Body of pancreas (tissue), 4 donors: ENCODE results near the gene CD46. TPM values are rescaled to one million over a fixed set of nuclear protein-coding genes. Genes with fewer than 3 reads are reported as not detected.

Source experiments
- ATAC-seq: fragments of 150-250 bp; one replicate; pipeline ENCODE4 v1.9.1; 2016
- DNase-seq, 4 donors: peaks; one replicate each; pipeline ENCODE4 v3.0.0-alpha.2; 2019
- H3K27ac ChIP-seq, 4 donors: fragments of 200-600 bp; sonication (generic); 1 replicate in 3 of 4; 2 replicates in 1 of 4; pipeline versions ENCODE4 v1.5.1 to v1.6.1; 2016 to 2019; ENCODE audit warnings: mild to moderate bottlenecking in 1 of 4, mixed read lengths in 1 of 4, moderate library complexity in 1 of 4
- H3K27me3 ChIP-seq, 2 donors: fragments of 200-600 bp; sonication (generic); one replicate each; pipeline ENCODE4 v1.6.0; 2016; ENCODE audit warnings: mild to moderate bottlenecking in 1 of 2
- H3K36me3 ChIP-seq, 2 donors: fragments of 200-600 bp; sonication (generic); replicated peaks in 1 of 2; 2 replicates each; pipeline ENCODE4 v1.5.1; 2016; ENCODE audit warnings: low read depth in 2 of 2; ENCODE audit not compliant: insufficient read depth in 1 of 2
- H3K4me1 ChIP-seq: fragments of 200-600 bp; sonication (generic); one replicate; pipeline ENCODE4 v1.6.0; 2016
- H3K4me3 ChIP-seq, 2 donors: fragments of 200-600 bp; sonication (generic); 1 replicate in 1 of 2; 2 replicates in 1 of 2; pipeline ENCODE4 v1.5.1; 2016 to 2019
- H3K9me3 ChIP-seq, 3 donors: fragments of 200-600 bp; sonication (generic); 1 replicate in 2 of 3; 2 replicates in 1 of 3; pipeline ENCODE4 v1.5.1; 2016
- CTCF ChIP-seq, 7 experiments: fragments of 450-650 bp in 4 of 7; fragments of 200-600 bp in 3 of 7; sonication (generic) in 3 of 7; IDR thresholded peaks; one replicate each; pipeline ENCODE4 v1.5.1; 2016 to 2019; ENCODE audit warnings: antibody characterized with exemption in 7 of 7
- POLR2A ChIP-seq, 3 donors: fragments of 450-650 bp; IDR thresholded peaks; one replicate each; pipeline ENCODE4 v1.6.1; 2016; ENCODE audit warnings: antibody characterized with exemption in 3 of 3, mild to moderate bottlenecking in 2 of 3
- WGBS, 2 donors: methylation state at CpG; one replicate each; pipeline ENCODE4 v1.1.5; 2017; 5-methylcytosine and 5-hydroxymethylcytosine counted together
- intact Hi-C: fragments of 100-400 bp; cut with DNase I; formaldehyde crosslinking; loops from one replicate; pipeline ENCODE4 v1.15.1; 2023
- total RNA-seq, 2 donors: library from RNA; depleted of rRNA; stranded (reverse); fragments of >200 nt; gene quantifications; one replicate each; pipeline ENCODE4 v1.1.0, GENCODE V29; 2016

Gene CD46
- total RNA-seq, 2 donors from 2014 or later: 162 to 175 TPM

GRCh38 chr1:207840380-207840779 lies 88.5 kb downstream of the CD46 start:
- no peak overlapping the region for H3K4me3 ChIP-seq
- intact Hi-C loops: no loop called here
- no peaks in the 10 kb centered on the region for H3K36me3 ChIP-seq
- H3K27ac ChIP-seq: no peak overlapping the region
- no peaks in the 10 kb centered on the region for H3K9me3 ChIP-seq
- DNase-seq (no peak), ATAC-seq (no peak)
- peaks cover 27% of the 10 kb centered on the region for H3K4me1 ChIP-seq
- no peaks in the 10 kb centered on the region for H3K27me3 ChIP-seq
- no peak for TF ChIP-seq CTCF (IDR thresholded peaks at IDR 0.05)
- WGBS, 2 donors: 92 to 93% methylated on average over 2 of the region's 2 CpGs

GRCh38 chr1:207841293-207841692 lies 89.4 kb downstream of the CD46 start:
- intact Hi-C loops: no loop called here
- no peak for DNase-seq
- no peak for TF ChIP-seq POLR2A (IDR thresholded peaks at IDR 0.05)
- no peak for TF ChIP-seq CTCF (IDR thresholded peaks at IDR 0.05)
- H3K36me3 ChIP-seq: no peaks in the 10 kb centered on the region
- peaks cover 27% of the 10 kb centered on the region for H3K4me1 ChIP-seq
- H3K4me3 ChIP-seq: no peak overlapping the region
- WGBS, 2 donors: 68 to 92% methylated on average over 1 of the region's 1 CpG
- no peaks in the 10 kb centered on the region for H3K9me3 ChIP-seq
- H3K27me3 ChIP-seq: no peaks in the 10 kb centered on the region
- no peak overlapping the region for H3K27ac ChIP-seq
- ATAC-seq: no peak

GRCh38 chr1:207841901-207842300 lies 90.0 kb downstream of the CD46 start:
- DNase-seq: no peak
- TF ChIP-seq CTCF (IDR thresholded peaks at IDR 0.05): no peak
- no peak for TF ChIP-seq POLR2A (IDR thresholded peaks at IDR 0.05)
- intact Hi-C loops: no loop called here
- WGBS, 2 donors: 70 to 77% methylated on average over 2 to 4 of the region's 4 CpGs
- no peak for ATAC-seq
- Histone ChIP-seq H3K9me3 (no peaks in the 10 kb centered on the region), H3K4me1 (peaks cover 21% of the 10 kb centered on the region), H3K27ac (no peak overlapping the region), H3K27me3 (no peaks in the 10 kb centered on the region), H3K36me3 (no peaks in the 10 kb centered on the region), H3K4me3 (no peak overlapping the region)

GRCh38 chr1:207842506-207842905 lies 90.7 kb downstream of the CD46 start:
- H3K4me1 ChIP-seq: peaks cover 18% of the 10 kb centered on the region
- H3K36me3 ChIP-seq: no peaks in the 10 kb centered on the region
- no peak for DNase-seq
- no peak for TF ChIP-seq POLR2A (IDR thresholded peaks at IDR 0.05)
- no peak for TF ChIP-seq CTCF (IDR thresholded peaks at IDR 0.05)
- H3K27me3 ChIP-seq: no peaks in the 10 kb centered on the region
- H3K27ac ChIP-seq: no peak overlapping the region
- H3K9me3 ChIP-seq: no peaks in the 10 kb centered on the region
- ATAC-seq: no peak
- WGBS, 2 donors: 89 to 92% methylated on average over 5 to 6 of the region's 6 CpGs
- H3K4me3 ChIP-seq: no peak overlapping the region
- intact Hi-C loops: no loop called here

GRCh38 chr1:207844371-207844770 lies 92.5 kb downstream of the CD46 start:
- no peaks in the 10 kb centered on the region for H3K27me3 ChIP-seq
- DNase-seq (peak in 1 of 4 donors; percentile 47), ATAC-seq (no peak)
- H3K4me3 ChIP-seq: no peak overlapping the region
- H3K27ac ChIP-seq: no peak overlapping the region
- H3K4me1 ChIP-seq: peaks cover 12% of the 10 kb centered on the region
- no peak for TF ChIP-seq CTCF (IDR thresholded peaks at IDR 0.05)
- no peak for TF ChIP-seq POLR2A (IDR thresholded peaks at IDR 0.05)
- WGBS, 2 donors: 73 to 82% methylated on average over 2 of the region's 2 CpGs
- intact Hi-C loops: no loop called here
- H3K36me3 ChIP-seq: no peaks in the 10 kb centered on the region
- no peaks in the 10 kb centered on the region for H3K9me3 ChIP-seq
